Raji (cell line): ENCODE measurements around the gene KIAA1217.

Experiments used
- POLR2A ChIP-seq: IDR thresholded peaks from 2 replicates; pipeline ENCODE4 v1.6.1; 2011; ENCODE audit warnings: low read depth, low read length, control low read depth; ENCODE audit not compliant: insufficient read depth

The KIAA1217 gene, protein sequence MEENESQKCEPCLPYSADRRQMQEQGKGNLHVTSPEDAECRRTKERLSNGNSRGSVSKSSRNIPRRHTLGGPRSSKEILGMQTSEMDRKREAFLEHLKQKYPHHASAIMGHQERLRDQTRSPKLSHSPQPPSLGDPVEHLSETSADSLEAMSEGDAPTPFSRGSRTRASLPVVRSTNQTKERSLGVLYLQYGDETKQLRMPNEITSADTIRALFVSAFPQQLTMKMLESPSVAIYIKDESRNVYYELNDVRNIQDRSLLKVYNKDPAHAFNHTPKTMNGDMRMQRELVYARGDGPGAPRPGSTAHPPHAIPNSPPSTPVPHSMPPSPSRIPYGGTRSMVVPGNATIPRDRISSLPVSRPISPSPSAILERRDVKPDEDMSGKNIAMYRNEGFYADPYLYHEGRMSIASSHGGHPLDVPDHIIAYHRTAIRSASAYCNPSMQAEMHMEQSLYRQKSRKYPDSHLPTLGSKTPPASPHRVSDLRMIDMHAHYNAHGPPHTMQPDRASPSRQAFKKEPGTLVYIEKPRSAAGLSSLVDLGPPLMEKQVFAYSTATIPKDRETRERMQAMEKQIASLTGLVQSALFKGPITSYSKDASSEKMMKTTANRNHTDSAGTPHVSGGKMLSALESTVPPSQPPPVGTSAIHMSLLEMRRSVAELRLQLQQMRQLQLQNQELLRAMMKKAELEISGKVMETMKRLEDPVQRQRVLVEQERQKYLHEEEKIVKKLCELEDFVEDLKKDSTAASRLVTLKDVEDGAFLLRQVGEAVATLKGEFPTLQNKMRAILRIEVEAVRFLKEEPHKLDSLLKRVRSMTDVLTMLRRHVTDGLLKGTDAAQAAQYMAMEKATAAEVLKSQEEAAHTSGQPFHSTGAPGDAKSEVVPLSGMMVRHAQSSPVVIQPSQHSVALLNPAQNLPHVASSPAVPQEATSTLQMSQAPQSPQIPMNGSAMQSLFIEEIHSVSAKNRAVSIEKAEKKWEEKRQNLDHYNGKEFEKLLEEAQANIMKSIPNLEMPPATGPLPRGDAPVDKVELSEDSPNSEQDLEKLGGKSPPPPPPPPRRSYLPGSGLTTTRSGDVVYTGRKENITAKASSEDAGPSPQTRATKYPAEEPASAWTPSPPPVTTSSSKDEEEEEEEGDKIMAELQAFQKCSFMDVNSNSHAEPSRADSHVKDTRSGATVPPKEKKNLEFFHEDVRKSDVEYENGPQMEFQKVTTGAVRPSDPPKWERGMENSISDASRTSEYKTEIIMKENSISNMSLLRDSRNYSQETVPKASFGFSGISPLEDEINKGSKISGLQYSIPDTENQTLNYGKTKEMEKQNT (N-terminal part only)

DNA sequence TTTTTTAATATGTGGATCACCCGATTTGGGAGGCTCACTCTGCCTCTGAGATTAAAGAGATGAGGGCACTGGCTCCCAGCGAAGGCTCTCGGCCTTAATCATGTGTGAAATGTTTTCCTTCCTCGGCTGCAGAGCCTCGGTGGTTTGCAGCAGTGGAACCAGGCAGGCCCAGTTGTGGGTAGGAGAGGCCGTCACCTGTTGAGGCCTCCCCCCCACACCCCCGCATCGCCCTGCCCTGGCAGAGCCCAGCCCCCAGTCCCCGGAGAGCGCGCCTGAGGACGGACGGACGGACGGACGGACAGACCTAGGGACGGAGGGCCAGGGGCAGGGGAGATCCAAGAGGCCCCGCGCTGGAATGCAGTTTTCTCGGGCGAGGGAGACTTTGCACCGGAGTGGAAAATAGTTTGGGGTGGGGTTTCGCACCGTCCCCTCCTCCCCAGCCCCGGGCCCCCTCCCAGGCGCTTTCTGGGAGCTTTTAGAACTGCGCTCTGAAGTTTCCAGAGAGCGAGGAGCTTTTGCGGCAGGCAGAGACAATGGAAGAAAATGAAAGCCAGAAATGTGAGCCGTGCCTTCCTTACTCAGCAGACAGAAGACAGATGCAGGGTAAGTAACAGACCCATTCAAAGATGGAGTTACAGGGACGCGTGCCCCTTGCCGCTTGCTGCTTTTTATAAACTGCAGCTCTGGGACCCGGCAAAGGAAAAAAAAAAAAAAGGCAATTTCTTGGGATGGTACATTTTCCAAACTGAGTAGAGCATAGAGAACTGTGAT, at the start of gene KIAA1217:
Gene KIAA1217, plus strand, starts transcription at position 478 of the 771 bp plus-strand sequence. Its CDS starts 56 bp downstream, at position 534.
- TF ChIP-seq POLR2A: no peak

DNA sequence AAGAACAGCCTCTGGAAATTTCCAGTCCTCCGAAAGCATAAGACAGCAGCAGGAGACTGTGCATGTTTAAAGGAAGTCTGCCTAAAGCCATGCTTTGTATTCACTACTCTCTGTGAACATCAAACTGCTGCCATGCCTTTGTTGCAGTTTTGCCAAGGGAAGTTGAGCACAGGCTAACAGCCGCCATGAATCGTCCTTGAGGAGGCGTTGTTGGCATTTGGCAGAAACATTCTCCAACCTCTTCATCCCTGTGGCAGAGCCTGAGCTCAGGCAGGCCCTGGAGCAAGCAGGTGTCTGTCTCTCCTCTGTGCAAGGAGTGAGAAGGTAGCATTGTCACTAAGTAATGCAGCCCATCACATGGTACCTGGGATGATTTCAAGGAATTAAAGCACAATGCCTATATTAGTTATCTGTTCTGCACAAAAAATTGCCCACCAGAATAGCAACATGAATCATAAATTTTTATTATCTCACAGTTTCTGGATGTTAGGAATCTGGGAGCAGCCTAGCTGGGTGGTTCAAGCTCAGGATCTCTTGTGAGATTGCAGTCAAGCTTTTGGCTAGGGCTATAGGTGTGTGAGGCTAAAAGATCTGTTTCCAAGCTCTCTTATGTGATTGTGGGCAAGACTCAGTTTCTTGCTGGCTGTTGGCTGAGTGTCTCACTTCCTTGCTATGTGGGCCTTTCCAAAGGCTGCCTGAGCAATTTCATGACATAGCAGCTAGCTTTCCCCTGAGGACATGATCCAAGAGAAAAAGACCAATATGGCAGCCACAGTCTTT, 46.5 kb upstream of the KIAA1217 start:
- TF ChIP-seq POLR2A: no peak

DNA sequence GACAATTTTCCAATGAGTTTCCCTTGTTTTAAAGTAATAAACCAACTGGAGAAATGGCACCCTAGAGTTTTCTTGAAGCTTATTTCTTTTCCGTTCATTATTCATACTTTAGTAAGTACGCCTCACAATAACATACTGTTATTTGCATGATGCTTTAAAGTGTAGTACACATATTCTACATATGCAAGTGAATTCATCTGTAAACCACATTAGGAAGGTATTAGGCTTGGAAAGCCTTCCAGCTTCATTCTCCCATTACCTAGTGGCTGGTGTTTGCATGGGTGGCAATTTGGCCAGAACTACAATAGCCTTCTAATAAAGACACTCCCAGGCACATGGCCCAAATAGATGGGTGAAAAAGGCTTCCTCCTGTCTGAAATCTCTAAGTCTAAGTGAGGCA, 45.5 kb upstream of the KIAA1217 start:
- TF ChIP-seq POLR2A: no peak

DNA sequence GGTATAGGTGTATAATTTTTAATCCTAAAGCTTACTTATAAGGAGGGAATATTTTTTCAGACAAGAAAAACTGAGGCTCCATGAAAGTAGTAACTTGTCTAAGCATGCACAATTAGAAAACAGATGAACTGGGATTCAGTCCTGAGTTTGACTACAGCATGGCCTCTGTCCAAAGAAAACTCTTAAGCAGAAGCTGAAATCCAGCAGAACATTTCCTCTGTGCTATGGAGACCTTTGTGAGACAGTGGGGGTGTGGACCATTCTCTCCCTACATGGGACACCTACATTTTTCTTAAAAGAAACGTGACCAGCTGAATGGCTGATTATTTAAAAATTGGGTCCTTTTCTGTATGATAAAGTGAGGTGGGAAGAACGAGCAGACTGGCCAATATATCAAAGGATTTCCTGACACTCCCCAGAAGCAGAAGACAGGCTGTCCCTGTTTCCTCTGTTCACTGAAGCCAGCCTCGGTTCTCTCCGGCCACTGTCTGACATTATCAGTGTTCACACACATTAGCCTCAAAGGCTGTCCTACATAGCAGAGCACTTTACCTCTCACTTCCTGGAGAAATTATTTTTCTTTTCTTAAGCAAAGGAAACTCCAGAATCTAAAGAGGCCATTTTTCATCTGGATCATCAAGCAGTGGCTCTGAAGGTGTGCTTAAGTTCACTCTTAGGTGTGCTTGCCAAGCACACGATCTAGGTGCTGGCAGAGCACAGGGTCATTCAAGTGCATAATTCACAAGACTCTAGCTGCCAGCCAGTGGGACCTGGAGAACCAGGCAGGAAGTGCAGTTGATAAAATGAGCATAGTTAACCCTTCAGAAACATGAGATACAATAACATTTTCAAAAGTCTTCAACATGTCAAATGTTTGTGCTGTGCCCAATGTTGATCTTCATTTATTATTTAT, 40.4 kb upstream of the KIAA1217 start:
- no peak for TF ChIP-seq POLR2A

DNA sequence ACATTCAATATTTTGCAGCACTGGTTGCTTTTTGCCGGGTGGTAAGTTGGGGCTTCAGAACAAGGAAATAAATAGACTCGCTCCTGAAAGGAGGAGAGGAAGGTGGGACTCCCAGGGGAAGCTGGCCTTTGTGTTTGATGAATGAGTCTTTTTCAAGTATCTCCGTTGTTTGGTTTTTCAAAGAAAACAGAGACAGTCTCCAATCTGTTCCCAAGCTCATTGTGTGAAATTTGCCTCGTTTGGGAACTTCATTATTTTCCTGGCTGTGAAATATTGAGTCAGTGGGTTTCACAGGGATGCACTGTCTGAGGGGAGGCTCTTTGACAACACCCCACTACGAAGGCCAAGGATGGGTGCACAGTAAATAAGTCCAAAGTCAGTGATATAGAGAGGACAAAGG, 38.7 kb upstream of the KIAA1217 start:
- TF ChIP-seq POLR2A: no peak

DNA sequence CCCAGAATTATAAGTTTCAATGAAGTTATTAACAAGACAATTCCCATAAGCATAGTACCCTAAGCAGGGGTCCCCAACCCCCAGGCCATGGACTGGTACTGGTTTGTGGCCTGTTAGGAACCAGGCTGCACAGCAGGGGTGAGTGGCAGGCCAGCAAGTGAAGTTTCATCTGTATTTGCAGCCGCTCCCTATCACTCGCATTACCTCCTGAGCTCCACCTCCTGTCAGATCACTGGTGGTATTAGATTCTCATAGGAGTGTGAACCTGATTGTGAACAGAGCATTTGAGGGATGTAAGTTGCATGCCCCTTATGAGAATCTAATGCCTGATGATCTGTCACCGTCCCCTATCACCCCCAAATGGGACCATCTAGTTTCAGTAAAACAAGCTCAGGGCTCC, 36.0 kb upstream of the KIAA1217 start:
- TF ChIP-seq POLR2A: no peak

DNA sequence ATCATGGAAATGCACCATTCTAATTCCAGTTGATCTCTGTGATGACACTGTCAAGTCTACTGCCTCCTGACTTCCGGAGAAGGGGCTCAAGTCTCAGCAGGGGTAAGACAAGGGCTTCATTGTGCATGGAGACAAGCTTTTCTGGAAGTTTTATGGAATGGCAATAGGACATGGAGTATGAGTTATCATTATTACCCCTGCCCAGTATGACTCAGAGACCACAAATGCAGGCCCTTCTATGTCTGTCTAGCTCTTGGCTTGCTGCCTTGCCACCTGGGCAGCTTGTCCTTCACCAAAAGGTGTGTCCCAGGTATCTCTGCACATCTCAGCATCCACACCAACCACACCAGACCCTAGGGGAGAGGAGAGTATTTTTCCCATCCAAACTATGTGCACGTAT, 34.9 kb upstream of the KIAA1217 start:
- TF ChIP-seq POLR2A: no peak

DNA sequence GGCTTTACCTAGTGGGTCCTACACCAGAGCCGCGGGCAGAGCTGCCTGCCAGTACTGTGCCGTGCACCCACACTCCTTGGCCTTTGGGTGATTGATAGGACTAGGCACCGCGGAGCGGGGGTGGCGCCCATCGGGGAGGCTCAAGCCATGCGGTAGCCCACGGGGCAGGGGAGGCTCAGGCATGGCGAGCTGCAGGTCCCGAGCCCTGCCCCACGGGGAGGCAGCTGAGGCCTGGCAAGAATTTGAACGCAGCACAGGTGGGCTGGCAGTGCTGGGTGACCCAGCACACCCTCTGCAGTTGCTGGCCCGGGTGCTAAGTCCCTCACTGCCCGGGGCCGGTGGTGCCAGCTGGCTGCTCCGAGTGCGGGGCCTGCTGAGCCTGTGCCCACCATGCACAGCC, 32.3 kb upstream of the KIAA1217 start:
- TF ChIP-seq POLR2A: no peak

DNA sequence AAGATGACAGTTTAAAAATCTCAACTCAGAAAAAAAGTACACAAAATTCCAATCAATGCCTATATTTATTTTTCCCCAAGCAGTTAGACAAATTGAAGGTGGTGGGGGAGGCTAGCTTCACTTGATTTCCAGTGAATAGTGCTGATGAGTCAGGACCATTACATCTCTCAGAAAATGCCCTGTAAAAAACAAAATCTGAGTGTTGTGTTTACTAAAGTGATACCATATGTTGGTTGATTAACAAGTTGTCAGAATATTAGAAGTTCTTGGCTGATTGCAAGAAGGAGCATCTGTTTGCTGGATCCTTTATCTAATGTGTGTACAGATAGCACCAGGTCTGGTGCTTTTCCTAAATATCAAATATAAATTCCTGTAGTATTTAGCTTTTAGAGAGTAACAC, 31.3 kb upstream of the KIAA1217 start:
- no peak for TF ChIP-seq POLR2A

DNA sequence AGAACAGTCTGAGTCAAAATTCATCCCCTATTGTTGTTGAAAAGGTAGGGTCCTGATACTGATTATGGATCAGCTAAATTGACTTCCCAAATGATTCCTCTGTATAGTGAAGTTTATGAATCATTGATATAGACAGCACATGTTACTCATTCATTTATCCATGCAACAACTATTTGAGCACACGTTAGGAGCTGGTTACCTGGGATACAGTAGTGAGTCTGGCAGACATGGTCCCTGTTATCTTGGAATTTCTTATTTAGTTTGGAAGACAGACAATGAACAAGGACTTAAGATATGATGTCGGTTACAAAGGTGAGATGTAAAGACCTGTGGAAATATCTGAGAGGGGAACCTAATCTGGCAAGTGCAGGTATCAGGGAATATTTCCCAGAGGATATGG, 28.0 kb upstream of the KIAA1217 start:
- no peak for TF ChIP-seq POLR2A

DNA sequence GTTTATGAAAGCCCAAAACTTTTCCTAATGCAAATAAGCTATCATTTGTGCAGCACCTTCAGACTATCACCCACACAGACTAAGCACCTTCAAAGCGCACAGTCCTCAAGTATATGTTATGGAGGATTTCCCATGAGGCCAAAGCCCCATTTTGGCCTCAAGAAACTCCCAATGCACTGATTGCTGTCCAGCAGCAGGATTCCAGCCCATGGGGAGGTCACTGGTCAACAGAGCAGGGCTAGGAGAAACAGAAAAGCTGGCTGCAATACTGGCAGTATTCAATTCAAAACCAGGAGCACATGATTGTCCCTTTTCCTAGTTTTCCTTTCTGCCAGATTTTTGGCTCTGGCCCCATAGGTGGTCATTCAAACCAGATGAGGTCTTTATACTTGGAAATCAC, 24.5 kb upstream of the KIAA1217 start:
- TF ChIP-seq POLR2A: no peak

DNA sequence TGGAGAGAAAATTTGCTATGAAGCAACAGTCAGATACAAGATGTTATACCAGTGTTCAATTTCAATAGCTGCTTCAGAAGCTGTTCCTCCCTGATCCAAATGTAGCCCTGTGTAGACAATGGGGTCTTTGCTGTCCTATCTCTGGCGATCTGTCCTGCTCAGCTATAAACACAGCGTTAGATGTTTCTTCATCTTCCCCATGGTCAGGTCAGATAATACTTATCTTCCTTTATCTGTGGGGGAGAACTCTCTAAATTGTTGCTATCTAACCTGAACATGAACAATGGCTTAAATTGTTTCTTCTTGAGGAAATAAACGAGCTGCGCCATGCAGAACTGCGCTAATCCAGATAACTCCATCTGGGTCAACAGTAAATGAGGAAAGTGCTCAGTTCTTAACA, 15.6 kb upstream of the KIAA1217 start:
- TF ChIP-seq POLR2A: no peak

DNA sequence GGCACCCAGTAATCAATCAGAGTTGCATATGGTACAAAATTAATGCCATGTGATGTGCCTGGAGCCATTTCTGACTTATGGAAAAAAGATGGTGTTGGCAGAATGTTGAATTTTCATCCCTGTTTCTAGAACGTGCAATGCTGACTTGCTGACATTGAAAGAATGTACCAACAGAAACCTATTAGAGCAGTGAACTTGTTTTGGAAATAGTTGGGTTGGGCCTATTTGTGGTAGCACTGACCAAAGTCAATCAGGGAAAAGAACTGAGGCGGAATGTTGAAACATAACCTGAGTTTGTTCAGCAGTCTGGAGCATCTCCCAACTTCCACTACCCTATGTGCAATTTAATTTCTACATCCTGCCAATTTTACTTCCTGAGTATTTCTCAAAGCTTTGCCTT, 11.7 kb upstream of the KIAA1217 start:
- no peak for TF ChIP-seq POLR2A

DNA sequence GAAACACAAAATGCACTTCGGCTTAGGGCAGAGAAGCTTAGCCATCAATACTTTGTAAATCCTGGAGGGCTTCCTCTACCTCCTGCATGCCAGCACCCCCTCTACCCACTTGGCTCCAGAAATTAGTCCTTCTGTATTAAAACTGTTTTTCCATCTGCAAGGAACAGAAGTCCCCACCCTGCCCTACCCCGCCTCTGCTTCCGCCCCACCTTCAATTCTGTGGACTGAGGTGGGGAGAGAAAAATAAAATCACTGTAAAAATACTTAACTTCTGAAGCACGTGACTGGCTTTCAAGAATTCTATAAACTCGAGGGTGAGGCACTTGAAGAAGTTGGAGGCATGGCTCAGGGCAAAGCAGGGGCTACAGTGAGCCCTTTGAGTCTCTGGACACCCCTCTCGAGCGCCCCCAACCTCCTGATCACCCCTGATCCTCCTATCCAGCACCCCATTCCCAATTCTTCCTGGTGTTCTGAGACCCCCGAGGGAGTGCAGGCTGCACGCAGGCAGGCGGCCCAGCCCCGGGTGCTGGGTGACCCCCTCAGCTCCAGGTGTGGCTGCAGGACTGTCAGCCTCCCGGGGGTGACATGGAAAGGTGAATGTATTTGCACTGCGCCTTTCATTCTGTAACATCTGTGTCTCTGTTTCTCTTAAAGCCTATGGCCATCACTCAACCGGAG, 7.3 kb upstream of the KIAA1217 start:
- TF ChIP-seq POLR2A: no peak
